GM18868 (cell line): ENCODE measurements around the gene MAP3K21.

Experiments
- ATAC-seq: cut with Tn5 transposase; IDR thresholded peaks from one replicate; pipeline ENCODE4 v1.9.1; 2021; ENCODE audit warnings: mild to moderate bottlenecking, moderate library complexity; ENCODE audit not compliant: unreplicated experiment

Gene MAP3K21

GRCh38 chr1:233327651-233328141, at the start of gene MAP3K21:
Gene MAP3K21 (plus strand): TSS chr1:233327724. CDS start chr1:233328029, 305 bp downstream.
- ATAC-seq: peak; percentile 44

GRCh38 chr1:233278631-233279030, 48.9 kb upstream of the MAP3K21 start:
- ATAC-seq: no peak

- no peak for ATAC-seq
Measured at GRCh38 chr1:233279971-233280370, 47.6 kb upstream of the MAP3K21 start.

GRCh38 chr1:233281711-233282581, 45.6 kb upstream of the MAP3K21 start:
- ATAC-seq: peak; percentile 88

GRCh38 chr1:233282582-233282886, 45.0 kb upstream of the MAP3K21 start:
- no peak for ATAC-seq

- ATAC-seq: no peak
Measured at GRCh38 chr1:233289676-233290075, 37.8 kb upstream of the MAP3K21 start.

GRCh38 chr1:233290396-233291034, 37.0 kb upstream of the MAP3K21 start:
- no peak for ATAC-seq

- no peak for ATAC-seq
Measured at GRCh38 chr1:233293556-233294446, 33.7 kb upstream of the MAP3K21 start.

GRCh38 chr1:233294913-233295236, 32.6 kb upstream of the MAP3K21 start:
- peak; percentile 53 for ATAC-seq

GRCh38 chr1:233295237-233295974, 32.1 kb upstream of the MAP3K21 start, which contains the start of gene PCNX2:
Gene PCNX2 (minus strand): TSS chr1:233295725. CDS start chr1:233295478, 247 bp downstream.
- ATAC-seq: peak; percentile 94

GRCh38 chr1:233295975-233296322, 31.6 kb upstream of the MAP3K21 start:
- ATAC-seq: no peak

- ATAC-seq: no peak
Measured at GRCh38 chr1:233299450-233299849, 28.1 kb upstream of the MAP3K21 start.

GRCh38 chr1:233300326-233300725, 27.2 kb upstream of the MAP3K21 start:
- ATAC-seq: no peak

GRCh38 chr1:233304489-233305102, 22.9 kb upstream of the MAP3K21 start:
- ATAC-seq: peak; percentile 54

- ATAC-seq: no peak
Measured at GRCh38 chr1:233313434-233314155, 13.9 kb upstream of the MAP3K21 start.

- ATAC-seq: no peak
Measured at GRCh38 chr1:233315718-233316301, 11.7 kb upstream of the MAP3K21 start.

- no peak for ATAC-seq
Measured at GRCh38 chr1:233316473-233316872, 11.1 kb upstream of the MAP3K21 start.

GRCh38 chr1:233319272-233319671, 8.3 kb upstream of the MAP3K21 start:
- no peak for ATAC-seq

- ATAC-seq: no peak
Measured at GRCh38 chr1:233320023-233320422, 7.5 kb upstream of the MAP3K21 start.
